ENCODE data around the gene CDKAL1.

The CDKAL1 gene

GRCh38 chr6:21123507-21124436 is 589.5 kb downstream of the CDKAL1 start:
- no peak for DNase-seq

- DNase-seq, result no peak
These were observed 594.3 kb downstream of the CDKAL1 start for GRCh38 chr6:21128601-21129000.

- DNase-seq, result no peak
These were observed 597.1 kb downstream of the CDKAL1 start for GRCh38 chr6:21131406-21131805.

GRCh38 chr6:21132446-21132845 is 598.2 kb downstream of the CDKAL1 start:
- no peak for DNase-seq

- no peak for DNase-seq
These were observed 598.9 kb downstream of the CDKAL1 start for GRCh38 chr6:21132856-21133838.

- no peak for DNase-seq
These were observed 599.6 kb downstream of the CDKAL1 start for GRCh38 chr6:21133901-21134300.

GRCh38 chr6:21134356-21134755 is 600.1 kb downstream of the CDKAL1 start:
- DNase-seq, result no peak

GRCh38 chr6:21135484-21136013 is 601.3 kb downstream of the CDKAL1 start:
- no peak for DNase-seq

GRCh38 chr6:21137700-21138335 is 603.6 kb downstream of the CDKAL1 start:
- DNase-seq, result no peak

- no peak for DNase-seq
These were observed 604.2 kb downstream of the CDKAL1 start for GRCh38 chr6:21138336-21139069.

GRCh38 chr6:21140966-21141365 is 606.7 kb downstream of the CDKAL1 start:
- DNase-seq, result no peak

- no peak for DNase-seq
These were observed 607.5 kb downstream of the CDKAL1 start for GRCh38 chr6:21141616-21142303.

GRCh38 chr6:21142741-21143140 is 608.5 kb downstream of the CDKAL1 start:
- DNase-seq, result no peak

- DNase-seq, result no peak
These were observed 609.4 kb downstream of the CDKAL1 start for GRCh38 chr6:21143645-21144044.

GRCh38 chr6:21144928-21145327 is 610.7 kb downstream of the CDKAL1 start:
- DNase-seq, result no peak

GRCh38 chr6:21147995-21148394 is 613.7 kb downstream of the CDKAL1 start:
- no peak for DNase-seq

- no peak for DNase-seq
These were observed 615.2 kb downstream of the CDKAL1 start for GRCh38 chr6:21149470-21149869.

GRCh38 chr6:21150667-21151066 is 616.4 kb downstream of the CDKAL1 start:
- no peak for DNase-seq

GRCh38 chr6:21151119-21151518 is 616.9 kb downstream of the CDKAL1 start:
- DNase-seq, result no peak

GRCh38 chr6:21151530-21151929 is 617.3 kb downstream of the CDKAL1 start:
- DNase-seq, result no peak

GRCh38 chr6:21157186-21157929 is 623.1 kb downstream of the CDKAL1 start:
- no peak for DNase-seq
